Measurements from ENCODE around the gene EMSY. TPM values are rescaled to one million over a fixed set of nuclear protein-coding genes. Genes with fewer than 3 reads are reported as not detected.

The EMSY gene
- total RNA-seq, 2 donors from 2014 or later, result 24.3 to 39.4 TPM

- 69% methylated on average over 11 of the region's 11 CpGs for WGBS
- H3K36me3 ChIP-seq, result no peaks in the 10 kb centered on the region
- intact Hi-C loops (cut with DNase I), result no loop called here
- TF ChIP-seq POLR2AphosphoS5 (IDR thresholded peaks at IDR 0.05) (no peak), POLR2A (IDR thresholded peaks at IDR 0.05) (no peak), CTCF (IDR thresholded peaks at IDR 0.05) (no peak)
- no peak overlapping the region for H3K27ac ChIP-seq
- H3K27me3 ChIP-seq (replicated peaks; ENCODE audit: insufficient read depth), result no peaks in the 10 kb centered on the region
- H3K9me3 ChIP-seq, result no peaks in the 10 kb centered on the region
- H3K4me3 ChIP-seq, result no peak overlapping the region
- no peaks in the 10 kb centered on the region for H3K4me1 ChIP-seq (replicated peaks)
- DNase-seq (ENCODE audit: low spot score), result no peak
These were observed 151.8 kb downstream of the EMSY start for GRCh38 chr11:76596652-76597051.

GRCh38 chr11:76597533-76598425, 153.0 kb downstream of the EMSY start:
- no peak overlapping the region for H3K4me3 ChIP-seq
- no peak for DNase-seq (ENCODE audit: low spot score)
- no peaks in the 10 kb centered on the region for H3K27me3 ChIP-seq (replicated peaks; ENCODE audit: insufficient read depth)
- H3K4me1 ChIP-seq (replicated peaks), result no peaks in the 10 kb centered on the region
- no peaks in the 10 kb centered on the region for H3K36me3 ChIP-seq
- intact Hi-C loops (cut with DNase I), result loop anchor here (2.0 kb wide), 1 partner anchor 83 kb away; no protein-coding TSS in a partner anchor
- H3K27ac ChIP-seq, result no peak overlapping the region
- H3K9me3 ChIP-seq, result no peaks in the 10 kb centered on the region
- no peak for TF ChIP-seq CTCF (IDR thresholded peaks at IDR 0.05)
- TF ChIP-seq POLR2AphosphoS5 (IDR thresholded peaks at IDR 0.05), result no peak
- TF ChIP-seq POLR2A (IDR thresholded peaks at IDR 0.05), result no peak
- 85% methylated on average over 12 of the region's 12 CpGs for WGBS

GRCh38 chr11:76598426-76598839, 153.6 kb downstream of the EMSY start:
- no peaks in the 10 kb centered on the region for H3K9me3 ChIP-seq
- no peaks in the 10 kb centered on the region for H3K4me1 ChIP-seq (replicated peaks)
- 59% methylated on average over 6 of the region's 6 CpGs for WGBS
- H3K27ac ChIP-seq, result no peak overlapping the region
- H3K4me3 ChIP-seq, result no peak overlapping the region
- H3K27me3 ChIP-seq (replicated peaks; ENCODE audit: insufficient read depth), result no peaks in the 10 kb centered on the region
- no peak for DNase-seq (ENCODE audit: low spot score)
- TF ChIP-seq CTCF (IDR thresholded peaks at IDR 0.05) (peak in 1 of 4 experiments; percentile 14), POLR2A (IDR thresholded peaks at IDR 0.05) (no peak), POLR2AphosphoS5 (IDR thresholded peaks at IDR 0.05) (no peak)
- intact Hi-C loops (cut with DNase I), result loop anchor here (2.0 kb wide), 1 partner anchor 82 kb away; no protein-coding TSS in a partner anchor
- H3K36me3 ChIP-seq, result no peaks in the 10 kb centered on the region

- no peak for TF ChIP-seq POLR2A (IDR thresholded peaks at IDR 0.05)
- TF ChIP-seq POLR2AphosphoS5 (IDR thresholded peaks at IDR 0.05), result no peak
- no peak for TF ChIP-seq CTCF (IDR thresholded peaks at IDR 0.05)
- no peaks in the 10 kb centered on the region for H3K27me3 ChIP-seq (replicated peaks; ENCODE audit: insufficient read depth)
- H3K4me1 ChIP-seq (replicated peaks), result no peaks in the 10 kb centered on the region
- WGBS, result 88% methylated on average over 18 of the region's 18 CpGs
- no peak for DNase-seq (ENCODE audit: low spot score)
- intact Hi-C loops (cut with DNase I), result loop anchor here (2.0 kb wide), 1 partner anchor 81 kb away; no protein-coding TSS in a partner anchor
- H3K27ac ChIP-seq, result no peak overlapping the region
- H3K9me3 ChIP-seq, result no peaks in the 10 kb centered on the region
- H3K4me3 ChIP-seq, result no peak overlapping the region
- H3K36me3 ChIP-seq, result no peaks in the 10 kb centered on the region
These were observed 154.5 kb downstream of the EMSY start for GRCh38 chr11:76599041-76600013.

All from prostate gland (tissue), 2 donors.